NCI-H2029 treated with DMSO at 0.1 percent for 48 hours (cell line): Measurements from ENCODE around the gene DKK2.

Source experiments
- DNase-seq: peaks from one replicate; lab custom pipeline; 2025; lab: John Stamatoyannopoulos, UW

Gene DKK2

GRCh38 chr4:107035819-107036583, at the start of gene DKK2:
TSS of gene DKK2 (minus strand) at chr4:107036313. CDS start at chr4:107035591, 722 bp downstream.
- DNase-seq = no peak

- DNase-seq = no peak
These were observed 41.1 kb upstream of the DKK2 start for GRCh38 chr4:107077192-107077591.

GRCh38 chr4:107072836-107073736, 37.0 kb upstream of the DKK2 start:
- DNase-seq = no peak

GRCh38 chr4:107071108-107071507, 35.0 kb upstream of the DKK2 start:
- no peak for DNase-seq

GRCh38 chr4:107069049-107069448, 32.9 kb upstream of the DKK2 start:
- DNase-seq = no peak

- no peak for DNase-seq
These were observed 32.0 kb upstream of the DKK2 start for GRCh38 chr4:107068116-107068515.

- no peak for DNase-seq
These were observed 30.5 kb upstream of the DKK2 start for GRCh38 chr4:107066621-107067020.

GRCh38 chr4:107065201-107065600, 29.1 kb upstream of the DKK2 start:
- no peak for DNase-seq

- DNase-seq = no peak
These were observed 24.3 kb upstream of the DKK2 start for GRCh38 chr4:107060388-107060787.

GRCh38 chr4:107058828-107059227, 22.7 kb upstream of the DKK2 start:
- DNase-seq = no peak

GRCh38 chr4:107050525-107051135, 14.5 kb upstream of the DKK2 start:
- no peak for DNase-seq

GRCh38 chr4:107046261-107046660, 10.1 kb upstream of the DKK2 start:
- no peak for DNase-seq

- DNase-seq = no peak
These were observed 8.1 kb upstream of the DKK2 start for GRCh38 chr4:107044170-107044569.

GRCh38 chr4:107037199-107037584, 1.1 kb upstream of the DKK2 start:
- no peak for DNase-seq

GRCh38 chr4:107036584-107037198, 578 bp upstream of the DKK2 start:
- DNase-seq = no peak

GRCh38 chr4:107034996-107035818, 906 bp downstream of the DKK2 start:
- no peak for DNase-seq

GRCh38 chr4:107034091-107034995, 1.8 kb downstream of the DKK2 start:
- no peak for DNase-seq

- no peak for DNase-seq
These were observed 8.7 kb downstream of the DKK2 start for GRCh38 chr4:107027379-107027778.

GRCh38 chr4:107018344-107018735, 17.8 kb downstream of the DKK2 start:
- DNase-seq = no peak
